Ecto neural progenitor cell (in vitro differentiated cells): ENCODE measurements around the gene NANOGP8.

ENCODE experiments used
- DNase-seq: peaks from one replicate; pipeline ENCODE4 v3.0.0-alpha.2; 2018; ENCODE audit warnings: low spot score

The NANOGP8 gene

DNA sequence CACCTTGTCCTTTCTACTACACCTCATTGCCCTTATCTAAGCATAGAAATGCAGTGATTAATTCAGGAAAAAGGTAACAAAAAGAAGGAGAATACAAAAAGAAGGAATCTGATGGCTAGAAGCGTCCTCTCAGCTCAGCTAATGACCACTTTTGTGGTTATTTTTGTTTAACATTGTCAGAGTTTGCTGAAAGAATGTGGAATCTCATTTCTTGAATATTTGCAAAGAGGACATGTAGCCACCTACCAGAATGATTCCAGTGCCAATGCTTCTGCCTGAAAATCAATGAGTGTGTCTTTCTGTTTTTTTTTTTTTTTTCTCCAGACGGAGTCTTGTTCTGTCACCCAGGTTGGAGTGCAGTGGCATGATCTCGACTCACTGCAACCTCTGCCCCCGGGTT is 24.5 kb downstream of the NANOGP8 start:
- no peak for DNase-seq

DNA sequence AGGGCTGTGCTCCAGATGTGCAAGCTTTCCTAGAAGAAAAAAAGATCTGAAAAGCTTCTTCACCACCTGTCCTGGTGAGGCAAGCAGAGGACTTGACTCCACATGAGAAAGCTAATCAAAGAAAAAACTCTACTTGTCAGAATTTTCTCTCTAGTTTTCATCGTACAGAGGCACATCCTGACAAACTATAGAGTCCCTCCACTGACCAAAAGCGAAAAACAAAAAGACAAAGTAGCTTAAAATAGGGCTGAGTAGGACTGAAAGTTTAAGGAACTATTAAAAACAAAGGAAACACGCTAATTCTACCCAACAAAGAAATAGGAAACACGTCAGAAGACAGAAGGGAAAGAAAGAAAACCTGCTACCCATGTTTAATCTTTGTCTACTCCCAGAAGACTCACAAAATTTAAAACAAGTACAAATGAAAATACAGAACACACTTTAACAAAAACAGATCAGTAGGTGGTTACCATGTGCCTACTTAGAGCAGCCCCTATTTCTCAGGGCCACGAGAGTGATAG is 26.5 kb downstream of the NANOGP8 start:
- DNase-seq = no peak

DNA sequence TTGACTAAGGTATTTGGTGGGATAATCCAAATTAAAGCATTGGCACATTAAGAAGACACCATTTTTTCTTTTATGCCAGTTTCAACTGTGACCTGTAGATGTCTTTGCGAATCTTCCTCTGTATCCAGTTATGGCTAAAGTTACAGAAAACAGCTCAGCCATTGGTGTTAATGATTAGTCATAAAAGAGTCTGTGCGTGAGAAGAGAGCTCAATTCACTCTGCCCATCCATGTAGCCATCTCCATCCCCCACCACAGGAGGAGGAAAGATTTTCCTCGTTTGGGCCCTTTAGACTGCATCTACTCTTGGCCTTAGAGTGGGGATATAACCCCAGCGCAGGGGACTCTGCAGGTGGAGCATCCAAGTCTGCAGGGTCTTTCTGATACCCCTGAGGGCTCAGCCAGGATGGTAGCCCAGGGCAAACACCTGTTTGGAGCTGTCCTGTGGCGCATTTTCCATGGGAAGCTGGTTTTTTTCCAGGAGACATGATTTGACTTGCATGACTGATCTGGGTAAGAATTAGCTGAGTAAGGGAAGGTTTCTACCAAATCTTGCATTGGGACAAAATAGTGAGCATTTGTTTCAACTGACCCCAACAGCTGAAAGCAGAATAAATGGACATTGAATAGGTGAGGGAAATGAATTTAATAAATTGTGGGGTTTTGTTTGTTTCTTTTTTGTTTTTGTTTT is 29.5 kb downstream of the NANOGP8 start:
- DNase-seq = no peak

DNA sequence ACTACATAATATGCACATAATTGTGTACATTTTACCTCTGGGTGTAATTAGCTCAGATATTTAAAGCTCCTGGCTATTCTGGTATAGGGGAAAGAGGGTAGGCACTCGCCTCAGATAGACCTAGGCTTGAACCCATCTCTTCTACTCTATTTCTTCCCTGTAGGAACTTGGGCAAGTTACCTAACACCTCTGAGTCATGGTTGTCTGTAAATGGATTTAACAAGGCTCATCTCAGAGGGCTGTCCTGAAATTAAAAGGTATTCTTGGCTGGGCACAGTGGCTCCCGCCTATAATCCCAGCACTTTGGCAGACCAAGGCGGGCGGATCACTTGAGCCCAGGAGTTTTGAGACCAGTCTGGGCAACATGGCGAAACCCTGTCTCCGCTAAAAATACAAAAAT is 30.7 kb downstream of the NANOGP8 start:
- no peak for DNase-seq

DNA sequence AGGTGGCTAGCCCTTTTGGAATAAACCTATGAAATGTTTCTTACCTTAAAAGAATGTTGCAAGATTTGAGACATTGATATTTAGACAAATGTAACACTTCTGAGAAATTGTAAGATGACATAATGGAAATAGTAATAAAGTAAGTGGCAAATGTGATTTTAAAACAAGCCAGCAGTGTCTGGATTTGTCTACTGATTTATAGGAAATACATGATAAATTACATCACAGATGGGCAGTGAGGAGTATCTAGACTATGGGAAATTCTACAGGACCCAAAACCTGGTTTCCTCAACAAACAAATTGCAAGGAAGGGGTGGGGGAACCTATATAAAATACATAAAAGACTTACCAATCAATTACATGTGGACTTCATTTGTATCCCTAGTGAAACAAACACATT is 37.1 kb downstream of the NANOGP8 start:
- no peak for DNase-seq

DNA sequence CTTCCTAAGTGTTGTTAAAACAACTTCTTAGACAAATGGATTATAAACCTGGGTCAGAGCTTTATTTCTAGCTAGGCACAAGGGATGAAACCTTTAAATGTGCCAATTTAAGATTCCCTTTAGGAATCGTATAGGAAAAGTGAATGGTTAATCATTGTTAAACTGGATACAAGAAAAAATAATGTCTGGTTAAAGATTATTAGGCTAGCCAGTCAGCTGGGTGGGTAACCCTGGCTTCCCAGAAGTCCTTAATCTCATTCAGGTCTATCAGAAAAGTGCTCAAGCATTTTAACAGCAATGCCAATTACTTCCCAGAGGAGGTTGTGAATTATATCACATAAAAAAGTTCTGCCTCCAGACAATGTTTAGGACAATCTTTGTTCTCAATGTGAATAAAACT is 37.6 kb downstream of the NANOGP8 start:
- DNase-seq = no peak

DNA sequence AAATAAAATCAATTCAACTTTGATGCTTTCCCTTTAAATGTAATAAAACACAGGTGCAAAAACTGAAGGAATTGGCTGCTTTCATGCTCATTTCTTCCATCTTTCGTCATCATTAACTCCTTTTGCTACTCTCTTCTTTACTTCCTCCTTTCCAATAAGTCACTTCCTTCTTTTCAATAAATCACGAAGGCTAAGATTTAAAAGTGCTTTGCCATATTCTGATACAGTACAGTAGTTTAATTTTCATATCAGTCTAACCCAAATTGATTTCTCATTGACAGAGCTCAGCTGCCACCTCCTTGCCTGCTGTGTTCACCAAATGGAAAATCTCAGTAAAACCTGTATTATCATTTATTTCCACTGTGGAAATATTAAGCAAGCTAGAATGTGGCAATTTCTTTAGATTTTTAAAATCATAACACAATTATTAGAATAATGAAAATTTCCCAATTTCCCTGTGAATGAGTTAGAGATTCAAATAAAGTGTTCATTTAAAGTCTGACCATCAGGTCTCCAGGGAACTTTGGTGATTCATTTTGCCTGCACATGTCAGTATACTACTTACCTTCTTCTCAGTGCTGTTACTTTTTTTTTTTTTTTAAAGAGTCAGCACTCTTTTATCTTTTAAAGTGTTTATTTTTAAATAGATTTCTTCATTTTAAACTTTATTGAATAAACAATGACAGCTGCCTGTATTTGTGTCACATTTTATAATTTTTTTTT is 41.6 kb downstream of the NANOGP8 start:
- DNase-seq = no peak

DNA sequence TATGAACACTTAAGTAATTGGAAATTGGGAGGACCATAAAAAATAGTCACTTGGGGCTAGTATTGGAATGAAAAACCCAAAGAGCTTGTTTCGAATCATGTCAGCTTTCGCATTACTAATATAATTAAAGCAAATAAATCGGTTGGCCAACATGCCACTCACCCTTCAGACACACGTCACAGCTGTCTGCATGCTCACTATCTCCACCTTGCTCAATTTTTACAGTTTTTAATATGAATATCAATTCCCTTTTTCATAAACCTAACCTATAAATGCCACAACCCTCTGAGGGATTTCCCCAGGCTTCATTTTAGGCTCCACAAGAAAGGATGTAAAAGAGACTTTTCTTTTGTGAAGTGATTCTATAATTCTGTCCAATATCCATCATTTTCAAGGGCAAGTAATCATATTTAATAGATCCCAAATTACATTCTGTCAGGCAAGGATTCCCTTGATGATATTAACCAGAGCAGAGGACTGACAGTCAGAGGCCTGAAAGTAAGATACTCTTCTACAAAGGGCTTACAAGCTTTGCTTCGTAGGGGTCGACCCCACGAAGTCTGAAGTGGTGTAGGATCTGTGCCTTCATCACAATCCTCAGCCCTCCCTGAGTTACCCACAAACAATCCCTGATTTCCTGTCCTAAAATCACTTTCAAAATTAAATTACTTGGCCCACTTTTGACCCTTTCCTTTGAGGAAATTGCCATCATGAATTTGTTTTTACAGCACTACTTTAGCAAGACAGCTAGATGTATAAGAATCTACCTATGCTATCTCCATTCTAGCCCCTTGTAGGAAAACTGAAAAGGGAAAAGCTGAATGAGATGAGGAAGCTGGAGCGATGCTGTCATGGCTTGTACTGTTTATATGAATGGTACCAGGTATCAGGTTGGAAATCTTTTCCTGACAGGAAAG is 44.5 kb downstream of the NANOGP8 start:
- DNase-seq = no peak

DNA sequence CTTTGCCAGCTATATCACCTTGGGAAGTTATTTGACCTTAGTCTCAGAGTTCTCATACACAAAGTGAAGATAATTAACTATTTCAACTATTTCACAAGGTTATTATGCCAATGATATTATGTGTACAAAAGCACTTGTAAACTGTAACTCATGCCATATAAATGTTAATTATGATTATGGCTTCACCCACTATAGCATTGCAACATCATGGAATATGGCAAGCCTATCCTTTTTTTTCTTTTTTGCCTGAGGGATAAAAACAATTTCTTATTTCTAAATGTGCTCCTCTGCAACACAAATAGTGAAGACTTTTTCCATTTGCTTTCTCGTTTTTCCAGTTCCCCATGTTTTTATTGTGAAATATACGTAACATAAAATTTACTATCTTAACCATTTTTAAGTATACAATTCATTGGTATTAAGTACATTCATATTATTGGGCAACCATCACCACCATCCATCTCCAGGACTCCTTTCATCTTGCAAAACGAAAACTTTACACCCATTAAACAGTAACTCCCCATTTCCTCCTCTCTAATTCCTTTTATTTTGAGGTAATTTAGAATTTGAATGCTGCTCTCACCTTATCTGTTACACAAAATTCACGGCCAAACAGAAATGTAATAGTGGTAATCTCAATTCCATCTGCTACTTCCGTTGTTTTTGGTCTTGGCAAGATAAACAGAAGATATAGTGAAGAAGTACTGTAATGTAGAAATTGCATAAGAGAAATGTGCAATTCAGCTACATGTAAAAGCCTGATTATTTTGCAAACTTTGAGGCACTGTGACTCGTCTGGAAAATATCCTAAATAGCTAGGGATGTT is 46.3 kb downstream of the NANOGP8 start:
- no peak for DNase-seq
